Stimulated activated CD8-positive, alpha-beta memory T cell treated with anti-CD3 and anti-CD28 coated beads, Interleukin-7, amount 100 ng/mL, for 24 hours (primary cell): Measurements from ENCODE around the gene SPACA7.

Experiments
- DNase-seq: peaks from one replicate; pipeline ENCODE4 v3.0.0-alpha.2; 2020; ENCODE audit warnings: low read depth

SPACA7 gene

GRCh38 chr13:112465251-112466131 lies 89.3 kb downstream of the SPACA7 start:
- DNase-seq, result no peak

- no peak for DNase-seq
Measured at GRCh38 chr13:112466132-112467058, 90.2 kb downstream of the SPACA7 start.

GRCh38 chr13:112467236-112467635 lies 91.1 kb downstream of the SPACA7 start:
- no peak for DNase-seq

GRCh38 chr13:112468069-112468468 lies 91.9 kb downstream of the SPACA7 start:
- DNase-seq, result no peak

- DNase-seq, result no peak
Measured at GRCh38 chr13:112469071-112469745, 93.1 kb downstream of the SPACA7 start.

GRCh38 chr13:112473818-112474217 lies 97.7 kb downstream of the SPACA7 start:
- no peak for DNase-seq

- no peak for DNase-seq
Measured at GRCh38 chr13:112474869-112475268, 98.7 kb downstream of the SPACA7 start.

- DNase-seq, result no peak
Measured at GRCh38 chr13:112475889-112476288, 99.7 kb downstream of the SPACA7 start.

- DNase-seq, result no peak
Measured at GRCh38 chr13:112477070-112477619, 101.0 kb downstream of the SPACA7 start.

- no peak for DNase-seq
Measured at GRCh38 chr13:112479389-112479788, 103.2 kb downstream of the SPACA7 start.

- no peak for DNase-seq
Measured at GRCh38 chr13:112481458-112481857, 105.3 kb downstream of the SPACA7 start.

- no peak for DNase-seq
Measured at GRCh38 chr13:112483299-112483698, 107.1 kb downstream of the SPACA7 start.
